AG04450 (cell line): ENCODE measurements around the gene HGFAC. TPM values are rescaled to one million over a fixed set of nuclear protein-coding genes. Genes with fewer than 3 reads are reported as not detected.
"Not testable (repeated sequence)": the region's sequence is repeated elsewhere in the genome, so short reads cannot be mapped to it uniquely, and the experiment has no call there.

Source experiments
- CTCF ChIA-PET: fragments of 300-600, 350-600 bp; formaldehyde crosslinking; extraction: SDS; loops from one replicate; lab custom pipeline; 2022; ENCODE audit warnings: antibody characterized with exemption, inconsistent platforms; lab: Charles Lee
- POLR2A ChIA-PET: fragments of 350-600 bp; formaldehyde crosslinking; extraction: SDS; loops from one replicate; lab custom pipeline; 2021; ENCODE audit warnings: antibody characterized with exemption, inconsistent platforms; lab: Yijun Ruan, JAX
- DNase-seq: peaks from one replicate; pipeline ENCODE4 v3.0.0-alpha.2; 2011; ENCODE audit warnings: low read depth, low spot score
- H3K27ac ChIP-seq: one replicate; pipeline ENCODE4 v1.5.1; 2012; ENCODE audit warnings: low read depth, low read length, control low read depth
- H3K27me3 ChIP-seq: one replicate; pipeline ENCODE4 v1.6.0; 2012; ENCODE audit warnings: low read length; ENCODE audit not compliant: control insufficient read depth, insufficient read depth
- H3K4me3 ChIP-seq: 2 replicates; pipeline ENCODE4 v1.5.1; 2011; ENCODE audit warnings: mild to moderate bottlenecking, low read depth, low read length, control low read depth
- H3K9me3 ChIP-seq: 2 replicates; pipeline ENCODE4 v1.5.1; 2012; ENCODE audit warnings: low read length; ENCODE audit not compliant: control insufficient read depth, insufficient read depth
- polyA plus RNA-seq: library from polyadenylated mRNA; depleted of rRNA; stranded (reverse); fragments of >200 nt; gene quantifications from 2 replicates; pipeline ENCODE4 v1.2.3, GENCODE V29; 2011
- TF ChIP-seq, protein P1 (sequence below): IDR thresholded peaks from 2 replicates; pipeline ENCODE4 v1.5.1; 2011; ENCODE audit warnings: low read depth, low read length, control low read depth, inconsistent platforms

Gene HGFAC
- polyA plus RNA-seq, 1 experiment: not detected

DNA sequence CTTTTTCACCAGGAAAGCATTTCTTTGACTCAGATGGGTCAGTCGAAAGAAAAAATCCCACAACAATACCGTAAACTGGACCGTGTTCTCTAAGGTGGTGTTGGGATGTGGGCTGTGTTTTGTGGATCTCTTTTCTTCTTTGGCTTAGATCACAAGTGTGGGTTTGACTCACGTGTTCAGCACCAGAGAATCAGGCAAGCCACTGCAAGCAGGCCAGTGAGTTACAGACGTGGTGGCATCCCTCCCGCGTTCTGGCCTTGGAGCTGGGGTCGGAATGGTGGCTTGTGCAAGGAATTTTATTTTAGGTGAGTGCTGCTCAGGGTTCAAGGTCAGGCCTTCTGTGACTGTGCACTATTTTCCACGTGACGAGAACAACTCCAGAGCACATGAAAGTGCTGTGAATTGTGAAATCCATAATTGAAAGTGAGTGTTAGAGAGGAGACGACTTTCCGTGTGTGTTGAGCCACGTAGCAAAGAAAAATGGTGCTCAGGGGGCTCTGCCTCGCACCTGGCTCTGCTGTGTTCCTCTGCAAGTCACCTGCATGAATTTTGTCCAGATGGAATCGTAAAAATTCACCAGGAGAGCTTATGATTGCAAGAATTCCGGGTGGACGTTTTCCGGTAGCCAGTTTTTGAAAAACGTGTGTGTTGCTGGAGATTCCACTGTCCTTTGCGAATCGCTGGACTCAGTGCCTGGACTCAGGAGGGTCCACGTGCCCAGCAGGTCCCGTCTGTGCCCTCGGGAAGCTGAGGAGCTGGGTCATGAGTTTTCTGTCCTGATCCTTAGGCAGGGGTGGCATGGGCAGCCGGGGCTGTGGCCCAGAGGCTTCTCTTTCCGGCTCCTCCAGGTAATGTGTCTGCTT lies 33.6 kb upstream of the HGFAC start:
- ChIA-PET POLR2A (no interaction called here), CTCF (no interaction called here)
- Histone ChIP-seq H3K9me3 (peaks cover 22% of the 10 kb centered on the region), H3K27ac (no peak overlapping the region), H3K4me3 (no peak overlapping the region), H3K27me3 (peaks cover 7% of the 10 kb centered on the region)
- TF ChIP-seq, protein P1, sequence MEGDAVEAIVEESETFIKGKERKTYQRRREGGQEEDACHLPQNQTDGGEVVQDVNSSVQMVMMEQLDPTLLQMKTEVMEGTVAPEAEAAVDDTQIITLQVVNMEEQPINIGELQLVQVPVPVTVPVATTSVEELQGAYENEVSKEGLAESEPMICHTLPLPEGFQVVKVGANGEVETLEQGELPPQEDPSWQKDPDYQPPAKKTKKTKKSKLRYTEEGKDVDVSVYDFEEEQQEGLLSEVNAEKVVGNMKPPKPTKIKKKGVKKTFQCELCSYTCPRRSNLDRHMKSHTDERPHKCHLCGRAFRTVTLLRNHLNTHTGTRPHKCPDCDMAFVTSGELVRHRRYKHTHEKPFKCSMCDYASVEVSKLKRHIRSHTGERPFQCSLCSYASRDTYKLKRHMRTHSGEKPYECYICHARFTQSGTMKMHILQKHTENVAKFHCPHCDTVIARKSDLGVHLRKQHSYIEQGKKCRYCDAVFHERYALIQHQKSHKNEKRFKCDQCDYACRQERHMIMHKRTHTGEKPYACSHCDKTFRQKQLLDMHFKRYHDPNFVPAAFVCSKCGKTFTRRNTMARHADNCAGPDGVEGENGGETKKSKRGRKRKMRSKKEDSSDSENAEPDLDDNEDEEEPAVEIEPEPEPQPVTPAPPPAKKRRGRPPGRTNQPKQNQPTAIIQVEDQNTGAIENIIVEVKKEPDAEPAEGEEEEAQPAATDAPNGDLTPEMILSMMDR: no peak
- DNase-seq: no peak

DNA sequence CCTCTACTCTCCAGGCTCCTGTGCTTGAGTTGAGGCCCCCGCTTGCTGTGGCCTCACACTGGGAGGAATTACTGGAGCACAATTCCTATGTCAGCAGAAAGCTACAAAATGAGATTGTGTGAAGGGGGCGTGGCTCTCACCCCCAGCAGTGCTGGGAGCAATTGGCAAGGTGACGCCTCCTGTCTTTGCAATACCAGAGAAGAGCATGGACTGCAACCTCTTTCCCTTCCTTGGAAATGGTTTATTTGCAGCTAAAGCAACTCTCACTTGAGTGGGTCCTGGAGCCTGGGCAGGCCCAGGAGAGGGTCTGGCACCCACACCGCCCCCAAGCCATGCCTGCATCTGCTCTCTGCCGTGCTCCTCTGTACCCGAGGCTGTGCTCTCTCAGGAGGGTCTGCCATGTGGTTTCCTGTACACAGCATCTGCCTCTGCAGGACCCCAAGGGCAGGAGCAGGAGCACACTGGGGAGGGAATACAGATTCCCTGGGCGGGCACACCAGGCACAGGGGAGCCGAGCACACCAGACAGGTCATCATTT lies 32.9 kb upstream of the HGFAC start:
- no peak overlapping the region for H3K4me3 ChIP-seq
- no peak for DNase-seq
- ChIA-PET CTCF (no interaction called here), POLR2A (no interaction called here)
- H3K9me3 ChIP-seq: peaks cover 15% of the 10 kb centered on the region
- peaks cover 7% of the 10 kb centered on the region for H3K27me3 ChIP-seq
- TF ChIP-seq, protein P1: no peak
- no peak overlapping the region for H3K27ac ChIP-seq

- Histone ChIP-seq H3K27ac (no peak overlapping the region), H3K4me3 (no peak overlapping the region), H3K27me3 (no peaks in the 10 kb centered on the region), H3K9me3 (peaks cover 8% of the 10 kb centered on the region)
- CTCF ChIA-PET: no interaction called here
- POLR2A ChIA-PET: no interaction called here
- DNase-seq: no peak
- TF ChIP-seq, protein P1: no peak
Observed at GRCh38 chr4:3409571-3410091, 32.1 kb upstream of the HGFAC start.

- H3K4me3 ChIP-seq: no peak overlapping the region
- POLR2A ChIA-PET: no interaction called here
- no peak overlapping the region for H3K27ac ChIP-seq
- TF ChIP-seq, protein P1: no peak
- peaks cover 4% of the 10 kb centered on the region; the same call in 1 of the 2 replicates for H3K9me3 ChIP-seq
- no peak for DNase-seq
- CTCF ChIA-PET: no interaction called here
- H3K27me3 ChIP-seq: no peaks in the 10 kb centered on the region
Observed at GRCh38 chr4:3410401-3411135, 31.2 kb upstream of the HGFAC start.

GRCh38 chr4:3411190-3411589 lies 30.6 kb upstream of the HGFAC start:
- H3K4me3 ChIP-seq, CTCF ChIA-PET: not testable (repeated sequence)

More at GRCh38 chr4:3411190-3411589, 30.6 kb upstream of the HGFAC start:
- DNase-seq, H3K27me3 ChIP-seq, H3K27ac ChIP-seq, POLR2A ChIA-PET, H3K9me3 ChIP-seq: not testable (repeated sequence)
